Gastrocnemius medialis (tissue), 4 donors: Measurements from ENCODE around the gene RALGAPA1. TPM values are rescaled to one million over a fixed set of nuclear protein-coding genes. Genes with fewer than 3 reads are reported as not detected.

Experiments
- ATAC-seq, 2 donors: fragments of 150-250 bp; one replicate each; pipeline ENCODE4 v1.9.1; 2016
- DNase-seq, 2 donors: peaks; one replicate each; pipeline ENCODE4 v3.0.0-alpha.2; 2019
- H3K27ac ChIP-seq, 4 donors: fragments of 200-600 bp; sonication (generic); 1 replicate in 1 of 4; 2 replicates in 3 of 4; pipeline ENCODE4 v1.5.1; 2016 to 2018; ENCODE audit warnings: mild to moderate bottlenecking in 2 of 4, moderate library complexity in 1 of 4
- H3K27me3 ChIP-seq, 3 donors: fragments of 200-600 bp; sonication (generic) in 2 of 3; 1 replicate in 1 of 3; 2 replicates in 2 of 3; pipeline versions ENCODE4 v1.5.1 to v1.6.0; 2016 to 2019; ENCODE audit warnings: mild to moderate bottlenecking in 1 of 3, moderate library complexity in 1 of 3
- H3K36me3 ChIP-seq, 2 donors: fragments of 200-600 bp; sonication (generic) in 1 of 2; one replicate each; pipeline ENCODE4 v1.5.1; 2017 to 2018
- H3K4me1 ChIP-seq, 2 donors: fragments of 200-600 bp; sonication (generic) in 1 of 2; one replicate each; pipeline ENCODE4 v1.5.1; 2016 to 2017; ENCODE audit warnings: mild to moderate bottlenecking in 2 of 2
- H3K4me3 ChIP-seq, 4 donors: fragments of 200-600 bp; sonication (generic) in 3 of 4; 1 replicate in 1 of 4; 2 replicates in 3 of 4; pipeline ENCODE4 v1.5.1; 2016 to 2019; ENCODE audit warnings: mild to moderate bottlenecking in 2 of 4
- H3K9me3 ChIP-seq, 3 donors: fragments of 200-600 bp; sonication (generic) in 2 of 3; 1 replicate in 1 of 3; 2 replicates in 2 of 3; pipeline ENCODE4 v1.5.1; 2016 to 2019
- POLR2A ChIP-seq, 2 donors: fragments of 450-650 bp; IDR thresholded peaks; one replicate each; pipeline ENCODE4 v1.6.1; 2017; ENCODE audit warnings: antibody characterized with exemption in 2 of 2, mild to moderate bottlenecking in 2 of 2, moderate library complexity in 2 of 2
- in situ Hi-C, 4 donors: fragments of 200-750 bp; cut with MboI; loops; one replicate each; pipeline versions ENCODE4 v1.15.0 to v1.8.0; 2017; ENCODE audit warnings: low sequenced_read_pairs in 4 of 4
- intact Hi-C: fragments of 100-400 bp; cut with DNase I; formaldehyde crosslinking; loops from one replicate; pipeline ENCODE4 v1.15.1; 2023; ENCODE audit warnings: low total_unique reads
- total RNA-seq, 4 donors: library from RNA; depleted of rRNA; stranded (reverse); fragments of >200 nt; gene quantifications; one replicate each; pipeline versions ENCODE4 v1.1.0 to v1.2.3, GENCODE V29; 2016
- TF ChIP-seq, protein P1 (sequence below), 5 experiments: fragments of 450-650 bp in 3 of 5; fragments of 200-600 bp in 2 of 5; sonication (generic) in 2 of 5; IDR thresholded peaks in 4 of 5; conservative IDR thresholded peaks in 1 of 5; 1 replicate in 4 of 5; 2 replicates in 1 of 5; pipeline ENCODE4 v1.5.1; 2016 to 2019; ENCODE audit warnings: antibody characterized with exemption in 5 of 5, mild to moderate bottlenecking in 3 of 5, moderate library complexity in 3 of 5

RALGAPA1 gene
- total RNA-seq, 4 donors from 2014 or later = 26.0 to 55.9 (median 30.2) TPM

DNA sequence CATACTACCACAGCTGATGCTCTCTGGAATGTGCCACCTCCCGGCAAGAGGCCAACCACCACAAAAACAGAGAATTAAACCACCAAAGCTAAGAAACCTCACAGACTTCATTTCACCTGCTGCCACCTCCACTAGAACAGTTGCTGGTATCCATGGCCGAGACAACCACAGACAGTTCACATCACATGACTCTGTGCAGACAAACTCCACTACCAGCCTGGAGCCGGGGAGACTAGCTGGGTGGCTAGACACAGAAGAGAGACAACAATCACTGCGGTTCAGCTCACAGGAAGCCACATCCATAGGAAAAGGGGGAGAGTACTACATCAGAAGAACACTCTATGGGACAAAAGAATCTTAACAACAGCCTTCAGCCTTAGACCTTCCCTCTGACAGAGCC is 78.2 kb downstream of the RALGAPA1 start:
- no peak for TF ChIP-seq POLR2A (IDR thresholded peaks at IDR 0.05)
- TF ChIP-seq, protein P1, sequence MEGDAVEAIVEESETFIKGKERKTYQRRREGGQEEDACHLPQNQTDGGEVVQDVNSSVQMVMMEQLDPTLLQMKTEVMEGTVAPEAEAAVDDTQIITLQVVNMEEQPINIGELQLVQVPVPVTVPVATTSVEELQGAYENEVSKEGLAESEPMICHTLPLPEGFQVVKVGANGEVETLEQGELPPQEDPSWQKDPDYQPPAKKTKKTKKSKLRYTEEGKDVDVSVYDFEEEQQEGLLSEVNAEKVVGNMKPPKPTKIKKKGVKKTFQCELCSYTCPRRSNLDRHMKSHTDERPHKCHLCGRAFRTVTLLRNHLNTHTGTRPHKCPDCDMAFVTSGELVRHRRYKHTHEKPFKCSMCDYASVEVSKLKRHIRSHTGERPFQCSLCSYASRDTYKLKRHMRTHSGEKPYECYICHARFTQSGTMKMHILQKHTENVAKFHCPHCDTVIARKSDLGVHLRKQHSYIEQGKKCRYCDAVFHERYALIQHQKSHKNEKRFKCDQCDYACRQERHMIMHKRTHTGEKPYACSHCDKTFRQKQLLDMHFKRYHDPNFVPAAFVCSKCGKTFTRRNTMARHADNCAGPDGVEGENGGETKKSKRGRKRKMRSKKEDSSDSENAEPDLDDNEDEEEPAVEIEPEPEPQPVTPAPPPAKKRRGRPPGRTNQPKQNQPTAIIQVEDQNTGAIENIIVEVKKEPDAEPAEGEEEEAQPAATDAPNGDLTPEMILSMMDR (IDR thresholded peaks at IDR 0.05 in 4 of 5, conservative IDR thresholded peaks at IDR 0.05 in 1 of 5) = no peak
- H3K4me3 ChIP-seq = no peak overlapping the region

GRCh38 chr14:35727764-35728163 is 81.3 kb downstream of the RALGAPA1 start:
- no peaks in the 10 kb centered on the region for H3K9me3 ChIP-seq
- H3K4me1 ChIP-seq = no peaks in the 10 kb centered on the region
- H3K36me3 ChIP-seq = peaks cover 0 to 14% of the 10 kb centered on the region in 2 donors
- no peak overlapping the region for H3K27ac ChIP-seq
- TF ChIP-seq POLR2A (IDR thresholded peaks at IDR 0.05) = no peak
- TF ChIP-seq, protein P1 (IDR thresholded peaks at IDR 0.05 in 4 of 5, conservative IDR thresholded peaks at IDR 0.05 in 1 of 5) = no peak
- H3K4me3 ChIP-seq = no peak overlapping the region
- no peak for DNase-seq
- in situ Hi-C loops = no loop called here
- no peak for ATAC-seq
- intact Hi-C loops = no loop called here
- no peaks in the 10 kb centered on the region for H3K27me3 ChIP-seq

More for the DNA sequence above, 78.2 kb downstream of the RALGAPA1 start:
- Histone ChIP-seq H3K36me3 (peaks cover 0 to 14% of the 10 kb centered on the region in 2 donors), H3K4me1 (no peaks in the 10 kb centered on the region), H3K27ac (no peak overlapping the region), H3K9me3 (no peaks in the 10 kb centered on the region), H3K27me3 (no peaks in the 10 kb centered on the region)
- in situ Hi-C loops (no loop called here), intact Hi-C loops (no loop called here)
- ATAC-seq (no peak), DNase-seq (no peak)

DNA sequence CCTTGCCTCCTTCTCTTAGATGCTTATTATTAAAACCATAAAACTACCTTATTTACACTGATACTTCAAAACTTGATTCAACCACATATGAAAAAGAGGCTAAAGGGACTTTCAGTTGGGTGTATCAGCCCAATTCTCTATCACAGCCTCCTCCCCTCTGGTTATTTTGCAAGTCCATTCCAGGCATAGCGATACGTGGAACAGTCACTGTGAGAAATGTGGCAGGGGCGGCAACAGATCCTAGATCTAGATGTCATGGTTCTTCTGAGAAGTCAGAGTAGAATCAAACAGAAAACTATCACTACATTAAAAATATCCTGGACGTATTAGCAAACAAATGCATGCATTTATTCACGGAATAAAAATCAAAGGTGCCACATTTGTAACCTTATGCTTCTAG is 83.2 kb downstream of the RALGAPA1 start:
- in situ Hi-C loops = no loop called here
- no peak overlapping the region for H3K27ac ChIP-seq
- H3K4me1 ChIP-seq = no peaks in the 10 kb centered on the region
- no peak for ATAC-seq
- no peak overlapping the region for H3K4me3 ChIP-seq
- intact Hi-C loops = no loop called here
- TF ChIP-seq, protein P1 (IDR thresholded peaks at IDR 0.05 in 4 of 5, conservative IDR thresholded peaks at IDR 0.05 in 1 of 5) = no peak
- no peak for TF ChIP-seq POLR2A (IDR thresholded peaks at IDR 0.05)
- H3K27me3 ChIP-seq = no peaks in the 10 kb centered on the region
- H3K9me3 ChIP-seq = no peaks in the 10 kb centered on the region
- H3K36me3 ChIP-seq = peaks cover 0 to 22% of the 10 kb centered on the region in 2 donors
- DNase-seq = no peak

DNA sequence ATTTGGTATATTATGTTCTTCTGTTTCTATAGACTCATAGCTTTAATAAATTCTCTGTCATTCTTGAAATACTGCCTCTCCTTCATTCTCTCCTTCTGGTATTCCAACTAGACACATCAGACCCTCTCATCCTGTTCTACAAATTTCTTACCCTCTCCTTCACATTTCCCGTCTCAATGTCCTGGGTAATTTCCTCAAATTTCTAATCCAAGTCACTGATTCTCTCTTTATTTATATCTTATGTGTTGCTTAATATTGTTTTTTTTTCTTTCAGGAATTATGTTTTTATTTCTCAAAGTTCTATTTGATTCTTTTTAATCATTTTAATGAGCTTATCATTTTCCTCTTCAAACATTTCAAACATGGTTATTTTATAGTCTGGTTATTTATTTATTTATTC is 94.0 kb downstream of the RALGAPA1 start:
- H3K4me3 ChIP-seq = no peak overlapping the region
- ATAC-seq = no peak
- intact Hi-C loops (no loop called here), in situ Hi-C loops (no loop called here)
- H3K9me3 ChIP-seq = no peaks in the 10 kb centered on the region
- H3K36me3 ChIP-seq = peaks cover 0 to 66% of the 10 kb centered on the region in 2 donors
- TF ChIP-seq, protein P1 (IDR thresholded peaks at IDR 0.05 in 4 of 5, conservative IDR thresholded peaks at IDR 0.05 in 1 of 5) = no peak
- TF ChIP-seq POLR2A (IDR thresholded peaks at IDR 0.05) = no peak
- no peak overlapping the region for H3K27ac ChIP-seq
- DNase-seq = no peak
- H3K4me1 ChIP-seq = no peaks in the 10 kb centered on the region
- H3K27me3 ChIP-seq = no peaks in the 10 kb centered on the region

DNA sequence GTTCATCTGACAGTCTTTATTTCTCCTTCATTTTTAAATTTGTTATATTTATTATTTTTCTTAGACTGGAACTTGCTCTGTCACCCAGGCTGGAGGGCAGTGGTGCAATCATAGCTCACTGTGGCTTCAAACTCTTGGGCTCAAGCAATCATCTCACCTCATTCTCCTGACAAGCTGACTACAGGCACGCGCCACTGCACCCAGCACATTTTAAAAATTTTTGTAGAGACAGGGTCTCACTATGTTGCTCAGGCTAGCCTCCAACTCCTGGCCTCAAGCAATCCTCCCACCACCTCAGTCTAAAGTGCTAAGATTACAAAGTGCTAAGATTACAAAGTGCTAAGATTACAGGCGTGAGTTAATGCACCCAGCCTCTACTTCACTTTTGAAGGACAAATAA is 96.6 kb downstream of the RALGAPA1 start:
- H3K27me3 ChIP-seq = no peaks in the 10 kb centered on the region
- peaks cover 0 to 48% of the 10 kb centered on the region in 2 donors for H3K36me3 ChIP-seq
- no peak for TF ChIP-seq POLR2A (IDR thresholded peaks at IDR 0.05)
- TF ChIP-seq, protein P1 (IDR thresholded peaks at IDR 0.05 in 4 of 5, conservative IDR thresholded peaks at IDR 0.05 in 1 of 5) = no peak
- in situ Hi-C loops (no loop called here), intact Hi-C loops (no loop called here)
- H3K4me3 ChIP-seq = no peak overlapping the region
- no peak overlapping the region for H3K27ac ChIP-seq
- ATAC-seq = no peak
- no peaks in the 10 kb centered on the region for H3K9me3 ChIP-seq
- no peak for DNase-seq
- H3K4me1 ChIP-seq = no peaks in the 10 kb centered on the region
